HG03575 (cell line): ENCODE measurements around the gene CDKAL1.

Source experiments
- ATAC-seq: cut with Tn5 transposase; IDR thresholded peaks from one replicate; pipeline ENCODE4 v1.9.1; 2021; ENCODE audit not compliant: unreplicated experiment, insufficient number of reproducible peaks, low FRiP score; ENCODE audit errors: extremely low read depth

CDKAL1 gene

GRCh38 chr6:21277601-21278374 is 743.5 kb downstream of the CDKAL1 start:
- no peak for ATAC-seq

- no peak for ATAC-seq
Measured at GRCh38 chr6:21278375-21278745, 744.1 kb downstream of the CDKAL1 start.

- ATAC-seq, result no peak
Measured at GRCh38 chr6:21279619-21280018, 745.4 kb downstream of the CDKAL1 start.

- no peak for ATAC-seq
Measured at GRCh38 chr6:21281366-21281765, 747.1 kb downstream of the CDKAL1 start.
